ENCODE results near the gene KCNN3.

KCNN3 gene

GRCh38 chr1:154705544-154705943, 164.5 kb downstream of the KCNN3 start:
- Histone ChIP-seq H3K36me3 (ENCODE audit: control insufficient read depth in 5 of 5, insufficient read depth in 5 of 5, low read length in 5 of 5) (no peaks in the 10 kb centered on the region), H3K4me1 (ENCODE audit: control insufficient read depth in 5 of 5, insufficient read depth in 5 of 5, low read length in 5 of 5) (no peaks in the 10 kb centered on the region), H3K27me3 (ENCODE audit: control insufficient read depth in 5 of 5, insufficient read depth in 4 of 5, low read length in 5 of 5) (peaks cover 0 to 8% (median 3%) of the 10 kb centered on the region in 5 donors), H3K4me3 (ENCODE audit: low read depth in 1 of 5, low read length in 5 of 5) (no peak overlapping the region), H3K9ac (ENCODE audit: low read length in 5 of 5) (no peak overlapping the region), H3K27ac (ENCODE audit: low read depth, low read length) (no peak overlapping the region), H3K9me3 (ENCODE audit: control insufficient read depth in 5 of 5, low read length in 5 of 5) (no peaks in the 10 kb centered on the region)

- Histone ChIP-seq H3K27ac (ENCODE audit: low read depth, low read length) (no peak overlapping the region), H3K4me1 (ENCODE audit: control insufficient read depth in 5 of 5, insufficient read depth in 5 of 5, low read length in 5 of 5) (peaks cover 0 to 2% (median 0%) of the 10 kb centered on the region in 5 donors), H3K4me3 (ENCODE audit: low read depth in 1 of 5, low read length in 5 of 5) (no peak overlapping the region), H3K27me3 (ENCODE audit: control insufficient read depth in 5 of 5, insufficient read depth in 4 of 5, low read length in 5 of 5) (peaks cover 0 to 4% (median 3%) of the 10 kb centered on the region in 5 donors), H3K9ac (ENCODE audit: low read length in 5 of 5) (no peak overlapping the region), H3K36me3 (ENCODE audit: control insufficient read depth in 5 of 5, insufficient read depth in 5 of 5, low read length in 5 of 5) (no peaks in the 10 kb centered on the region), H3K9me3 (ENCODE audit: control insufficient read depth in 5 of 5, low read length in 5 of 5) (no peaks in the 10 kb centered on the region)
Observed at GRCh38 chr1:154703170-154703569, 166.9 kb downstream of the KCNN3 start.

- H3K36me3 ChIP-seq (ENCODE audit: control insufficient read depth in 5 of 5, insufficient read depth in 5 of 5, low read length in 5 of 5), result no peaks in the 10 kb centered on the region
- no peaks in the 10 kb centered on the region for H3K9me3 ChIP-seq (ENCODE audit: control insufficient read depth in 5 of 5, low read length in 5 of 5)
- H3K27me3 ChIP-seq (ENCODE audit: control insufficient read depth in 5 of 5, insufficient read depth in 4 of 5, low read length in 5 of 5), result peaks cover 0 to 2% (median 0%) of the 10 kb centered on the region in 5 donors
- no peak overlapping the region for H3K9ac ChIP-seq (ENCODE audit: low read length in 5 of 5)
- no peak overlapping the region for H3K27ac ChIP-seq (ENCODE audit: low read depth, low read length)
- no peak overlapping the region for H3K4me3 ChIP-seq (ENCODE audit: low read depth in 1 of 5, low read length in 5 of 5)
- H3K4me1 ChIP-seq (ENCODE audit: control insufficient read depth in 5 of 5, insufficient read depth in 5 of 5, low read length in 5 of 5), result peaks cover 0 to 8% (median 0%) of the 10 kb centered on the region in 5 donors
Observed at GRCh38 chr1:154698320-154699096, 171.6 kb downstream of the KCNN3 start.

GRCh38 chr1:154697710-154698109, 172.4 kb downstream of the KCNN3 start:
- H3K27ac ChIP-seq (ENCODE audit: low read depth, low read length), result no peak overlapping the region
- peaks cover 0 to 8% (median 0%) of the 10 kb centered on the region in 5 donors for H3K4me1 ChIP-seq (ENCODE audit: control insufficient read depth in 5 of 5, insufficient read depth in 5 of 5, low read length in 5 of 5)
- H3K36me3 ChIP-seq (ENCODE audit: control insufficient read depth in 5 of 5, insufficient read depth in 5 of 5, low read length in 5 of 5), result no peaks in the 10 kb centered on the region
- H3K9me3 ChIP-seq (ENCODE audit: control insufficient read depth in 5 of 5, low read length in 5 of 5), result no peaks in the 10 kb centered on the region
- no peak overlapping the region for H3K9ac ChIP-seq (ENCODE audit: low read length in 5 of 5)
- H3K4me3 ChIP-seq (ENCODE audit: low read depth in 1 of 5, low read length in 5 of 5), result no peak overlapping the region
- peaks cover 0 to 2% (median 0%) of the 10 kb centered on the region in 5 donors for H3K27me3 ChIP-seq (ENCODE audit: control insufficient read depth in 5 of 5, insufficient read depth in 4 of 5, low read length in 5 of 5)

GRCh38 chr1:154696456-154696855, 173.6 kb downstream of the KCNN3 start:
- H3K36me3 ChIP-seq (ENCODE audit: control insufficient read depth in 5 of 5, insufficient read depth in 5 of 5, low read length in 5 of 5), result no peaks in the 10 kb centered on the region
- no peak overlapping the region for H3K9ac ChIP-seq (ENCODE audit: low read length in 5 of 5)
- peaks cover 0 to 2% (median 0%) of the 10 kb centered on the region in 5 donors for H3K27me3 ChIP-seq (ENCODE audit: control insufficient read depth in 5 of 5, insufficient read depth in 4 of 5, low read length in 5 of 5)
- no peaks in the 10 kb centered on the region for H3K9me3 ChIP-seq (ENCODE audit: control insufficient read depth in 5 of 5, low read length in 5 of 5)
- H3K4me3 ChIP-seq (ENCODE audit: low read depth in 1 of 5, low read length in 5 of 5), result no peak overlapping the region
- peaks cover 0 to 8% (median 0%) of the 10 kb centered on the region in 5 donors for H3K4me1 ChIP-seq (ENCODE audit: control insufficient read depth in 5 of 5, insufficient read depth in 5 of 5, low read length in 5 of 5)
- no peak overlapping the region for H3K27ac ChIP-seq (ENCODE audit: low read depth, low read length)

- Histone ChIP-seq H3K9ac (ENCODE audit: low read length in 5 of 5) (no peak overlapping the region), H3K27ac (ENCODE audit: low read depth, low read length) (no peak overlapping the region), H3K27me3 (ENCODE audit: control insufficient read depth in 5 of 5, insufficient read depth in 4 of 5, low read length in 5 of 5) (peaks cover 0 to 2% (median 0%) of the 10 kb centered on the region in 5 donors), H3K4me1 (ENCODE audit: control insufficient read depth in 5 of 5, insufficient read depth in 5 of 5, low read length in 5 of 5) (peaks cover 0 to 8% (median 0%) of the 10 kb centered on the region in 5 donors), H3K9me3 (ENCODE audit: control insufficient read depth in 5 of 5, low read length in 5 of 5) (no peaks in the 10 kb centered on the region), H3K36me3 (ENCODE audit: control insufficient read depth in 5 of 5, insufficient read depth in 5 of 5, low read length in 5 of 5) (no peaks in the 10 kb centered on the region), H3K4me3 (ENCODE audit: low read depth in 1 of 5, low read length in 5 of 5) (no peak overlapping the region)
Observed at GRCh38 chr1:154695985-154696384, 174.1 kb downstream of the KCNN3 start.

- no peak overlapping the region for H3K9ac ChIP-seq (ENCODE audit: low read length in 5 of 5)
- no peak overlapping the region for H3K27ac ChIP-seq (ENCODE audit: low read depth, low read length)
- H3K9me3 ChIP-seq (ENCODE audit: control insufficient read depth in 5 of 5, low read length in 5 of 5), result no peaks in the 10 kb centered on the region
- peaks cover 0 to 2% (median 0%) of the 10 kb centered on the region in 5 donors for H3K27me3 ChIP-seq (ENCODE audit: control insufficient read depth in 5 of 5, insufficient read depth in 4 of 5, low read length in 5 of 5)
- no peaks in the 10 kb centered on the region for H3K36me3 ChIP-seq (ENCODE audit: control insufficient read depth in 5 of 5, insufficient read depth in 5 of 5, low read length in 5 of 5)
- no peak overlapping the region for H3K4me3 ChIP-seq (ENCODE audit: low read depth in 1 of 5, low read length in 5 of 5)
- peaks cover 0 to 8% (median 0%) of the 10 kb centered on the region in 5 donors for H3K4me1 ChIP-seq (ENCODE audit: control insufficient read depth in 5 of 5, insufficient read depth in 5 of 5, low read length in 5 of 5)
Observed at GRCh38 chr1:154694995-154695394, 175.1 kb downstream of the KCNN3 start.

GRCh38 chr1:154689083-154689482, 181.0 kb downstream of the KCNN3 start:
- H3K9me3 ChIP-seq (ENCODE audit: control insufficient read depth in 5 of 5, low read length in 5 of 5), result no peaks in the 10 kb centered on the region
- no peaks in the 10 kb centered on the region for H3K4me1 ChIP-seq (ENCODE audit: control insufficient read depth in 5 of 5, insufficient read depth in 5 of 5, low read length in 5 of 5)
- H3K4me3 ChIP-seq (ENCODE audit: low read depth in 1 of 5, low read length in 5 of 5), result no peak overlapping the region
- no peaks in the 10 kb centered on the region for H3K36me3 ChIP-seq (ENCODE audit: control insufficient read depth in 5 of 5, insufficient read depth in 5 of 5, low read length in 5 of 5)
- H3K27me3 ChIP-seq (ENCODE audit: control insufficient read depth in 5 of 5, insufficient read depth in 4 of 5, low read length in 5 of 5), result peaks cover 0 to 5% (median 0%) of the 10 kb centered on the region in 5 donors
- H3K9ac ChIP-seq (ENCODE audit: low read length in 5 of 5), result no peak overlapping the region
- no peak overlapping the region for H3K27ac ChIP-seq (ENCODE audit: low read depth, low read length)

GRCh38 chr1:154686507-154686906, 183.6 kb downstream of the KCNN3 start:
- H3K9ac ChIP-seq (ENCODE audit: low read length in 5 of 5), result no peak overlapping the region
- H3K27me3 ChIP-seq (ENCODE audit: control insufficient read depth in 5 of 5, insufficient read depth in 4 of 5, low read length in 5 of 5), result peaks cover 0 to 5% (median 0%) of the 10 kb centered on the region in 5 donors
- H3K9me3 ChIP-seq (ENCODE audit: control insufficient read depth in 5 of 5, low read length in 5 of 5), result no peaks in the 10 kb centered on the region
- no peaks in the 10 kb centered on the region for H3K36me3 ChIP-seq (ENCODE audit: control insufficient read depth in 5 of 5, insufficient read depth in 5 of 5, low read length in 5 of 5)
- no peak overlapping the region for H3K27ac ChIP-seq (ENCODE audit: low read depth, low read length)
- H3K4me1 ChIP-seq (ENCODE audit: control insufficient read depth in 5 of 5, insufficient read depth in 5 of 5, low read length in 5 of 5), result no peaks in the 10 kb centered on the region
- no peak overlapping the region for H3K4me3 ChIP-seq (ENCODE audit: low read depth in 1 of 5, low read length in 5 of 5)

- H3K4me1 ChIP-seq (ENCODE audit: control insufficient read depth in 5 of 5, insufficient read depth in 5 of 5, low read length in 5 of 5), result no peaks in the 10 kb centered on the region
- H3K27ac ChIP-seq (ENCODE audit: low read depth, low read length), result no peak overlapping the region
Observed at GRCh38 chr1:154683820-154684219, 186.3 kb downstream of the KCNN3 start.

More at GRCh38 chr1:154683820-154684219, 186.3 kb downstream of the KCNN3 start:
- Histone ChIP-seq H3K4me3 (ENCODE audit: low read depth in 1 of 5, low read length in 5 of 5) (no peak overlapping the region), H3K36me3 (ENCODE audit: control insufficient read depth in 5 of 5, insufficient read depth in 5 of 5, low read length in 5 of 5) (no peaks in the 10 kb centered on the region), H3K9me3 (ENCODE audit: control insufficient read depth in 5 of 5, low read length in 5 of 5) (no peaks in the 10 kb centered on the region), H3K27me3 (ENCODE audit: control insufficient read depth in 5 of 5, insufficient read depth in 4 of 5, low read length in 5 of 5) (peaks cover 0 to 5% (median 0%) of the 10 kb centered on the region in 5 donors), H3K9ac (ENCODE audit: low read length in 5 of 5) (no peak overlapping the region)

Measured in subcutaneous abdominal adipose tissue (tissue), 5 donors.